ENCODE data around the gene PARD6G. TPM values are rescaled to one million over a fixed set of nuclear protein-coding genes. Genes with fewer than 3 reads are reported as not detected.

The PARD6G gene
- total RNA-seq, 1 donor from 2014 or later = 29.6 TPM

DNA sequence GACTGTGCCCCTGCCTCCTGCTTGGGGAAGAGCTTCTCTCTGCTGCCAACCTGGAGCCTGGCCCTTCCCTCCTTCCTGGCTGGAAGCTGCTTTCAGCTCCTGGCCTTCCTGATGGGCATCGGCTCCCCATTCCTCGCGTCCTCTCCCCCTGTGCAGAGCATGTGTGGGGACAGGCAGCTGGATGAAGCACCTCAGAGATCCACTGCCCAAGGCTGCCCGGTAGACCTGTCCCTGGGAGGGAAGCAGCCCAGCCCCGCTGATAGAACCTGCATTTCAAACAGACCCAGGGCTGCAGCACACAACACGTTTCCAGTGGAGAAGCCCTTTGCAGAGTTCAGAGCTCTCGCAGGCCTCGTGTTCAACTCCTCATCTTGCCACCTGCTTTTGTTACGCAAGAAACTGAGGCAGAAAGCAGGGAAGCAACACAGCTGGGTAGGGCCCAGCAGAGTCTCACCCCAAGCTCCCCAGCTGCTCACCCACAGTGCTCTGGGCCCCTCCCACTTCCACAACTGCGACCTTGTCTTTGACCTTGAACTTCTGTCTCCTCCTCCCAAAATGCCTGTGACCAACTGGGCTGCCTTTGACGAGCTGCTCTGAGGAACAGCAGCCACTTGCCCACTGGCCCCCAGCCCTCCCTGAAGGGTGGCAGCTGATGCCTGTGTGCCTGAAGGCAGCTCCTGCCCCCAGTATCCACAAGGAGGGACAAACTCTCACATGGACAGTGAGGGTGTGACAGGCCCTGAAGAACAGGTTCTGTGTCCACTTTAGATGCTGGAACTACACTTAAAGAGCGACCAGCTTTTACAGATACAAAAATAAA is 65.5 kb downstream of the PARD6G start:
- Histone ChIP-seq H3K36me3 (ENCODE audit: insufficient read depth, low read length) (no peaks in the 10 kb centered on the region), H3K9me3 (ENCODE audit: insufficient read depth, low read depth, low read length) (no peaks in the 10 kb centered on the region), H3K27me3 (ENCODE audit: insufficient read depth, low read length) (no peaks in the 10 kb centered on the region), H3K4me1 (ENCODE audit: insufficient read depth, low read length) (no peaks in the 10 kb centered on the region), H2AFZ (ENCODE audit: low read depth, low read length) (no peak overlapping the region), H3K79me2 (ENCODE audit: insufficient read depth, low read length) (no peaks in the 10 kb centered on the region), H4K20me1 (ENCODE audit: insufficient read depth, low read length) (peaks cover 30% of the 10 kb centered on the region), H3K27ac (ENCODE audit: low read depth, low read length) (no peak overlapping the region), H3K4me3 (ENCODE audit: insufficient read depth, low read depth, low read length) (no peak overlapping the region), H3K9ac (ENCODE audit: low read length) (no peak overlapping the region), H3K4me2 (ENCODE audit: low read length) (no peak overlapping the region)
- DNase-seq (ENCODE audit: low read depth) (no peak), FAIRE-seq (no peak)
- H3K27me3 Mint-ChIP-seq (ENCODE audit: low read depth, unreplicated experiment) = no peaks in the 10 kb centered on the region
- H3K4me3 Mint-ChIP-seq (ENCODE audit: unreplicated experiment) = peak overlapping the region; percentile 60
- H3K36me3 Mint-ChIP-seq (ENCODE audit: low read depth, unreplicated experiment) = peaks cover 3% of the 10 kb centered on the region
- no peak overlapping the region for H3K27ac Mint-ChIP-seq (ENCODE audit: unreplicated experiment)
- TF ChIP-seq EZH2 (IDR thresholded peaks at IDR 0.05; ENCODE audit: insufficient read depth, low read length) = no peak
- peaks cover 10% of the 10 kb centered on the region for H3K4me1 Mint-ChIP-seq (ENCODE audit: low read depth, unreplicated experiment)
- no peaks in the 10 kb centered on the region for H3K9me3 Mint-ChIP-seq (ENCODE audit: unreplicated experiment)

- Mint-ChIP-seq H3K9me3 (ENCODE audit: unreplicated experiment) (no peaks in the 10 kb centered on the region), H3K27me3 (ENCODE audit: low read depth, unreplicated experiment) (no peaks in the 10 kb centered on the region), H3K4me1 (ENCODE audit: low read depth, unreplicated experiment) (peaks cover 10% of the 10 kb centered on the region), H3K36me3 (ENCODE audit: low read depth, unreplicated experiment) (peaks cover 3% of the 10 kb centered on the region), H3K4me3 (ENCODE audit: unreplicated experiment) (no peak overlapping the region), H3K27ac (ENCODE audit: unreplicated experiment) (no peak overlapping the region)
- DNase-seq (ENCODE audit: low read depth) (no peak), FAIRE-seq (no peak)
- Histone ChIP-seq H3K4me1 (ENCODE audit: insufficient read depth, low read length) (no peaks in the 10 kb centered on the region), H3K9ac (ENCODE audit: low read length) (no peak overlapping the region), H3K4me3 (ENCODE audit: insufficient read depth, low read depth, low read length) (no peak overlapping the region), H2AFZ (ENCODE audit: low read depth, low read length) (no peak overlapping the region), H3K9me3 (ENCODE audit: insufficient read depth, low read depth, low read length) (no peaks in the 10 kb centered on the region), H4K20me1 (ENCODE audit: insufficient read depth, low read length) (peaks cover 25% of the 10 kb centered on the region), H3K36me3 (ENCODE audit: insufficient read depth, low read length) (no peaks in the 10 kb centered on the region), H3K27me3 (ENCODE audit: insufficient read depth, low read length) (no peaks in the 10 kb centered on the region), H3K4me2 (ENCODE audit: low read length) (no peak overlapping the region), H3K79me2 (ENCODE audit: insufficient read depth, low read length) (no peaks in the 10 kb centered on the region), H3K27ac (ENCODE audit: low read depth, low read length) (no peak overlapping the region)
- TF ChIP-seq, protein P1, sequence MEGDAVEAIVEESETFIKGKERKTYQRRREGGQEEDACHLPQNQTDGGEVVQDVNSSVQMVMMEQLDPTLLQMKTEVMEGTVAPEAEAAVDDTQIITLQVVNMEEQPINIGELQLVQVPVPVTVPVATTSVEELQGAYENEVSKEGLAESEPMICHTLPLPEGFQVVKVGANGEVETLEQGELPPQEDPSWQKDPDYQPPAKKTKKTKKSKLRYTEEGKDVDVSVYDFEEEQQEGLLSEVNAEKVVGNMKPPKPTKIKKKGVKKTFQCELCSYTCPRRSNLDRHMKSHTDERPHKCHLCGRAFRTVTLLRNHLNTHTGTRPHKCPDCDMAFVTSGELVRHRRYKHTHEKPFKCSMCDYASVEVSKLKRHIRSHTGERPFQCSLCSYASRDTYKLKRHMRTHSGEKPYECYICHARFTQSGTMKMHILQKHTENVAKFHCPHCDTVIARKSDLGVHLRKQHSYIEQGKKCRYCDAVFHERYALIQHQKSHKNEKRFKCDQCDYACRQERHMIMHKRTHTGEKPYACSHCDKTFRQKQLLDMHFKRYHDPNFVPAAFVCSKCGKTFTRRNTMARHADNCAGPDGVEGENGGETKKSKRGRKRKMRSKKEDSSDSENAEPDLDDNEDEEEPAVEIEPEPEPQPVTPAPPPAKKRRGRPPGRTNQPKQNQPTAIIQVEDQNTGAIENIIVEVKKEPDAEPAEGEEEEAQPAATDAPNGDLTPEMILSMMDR (IDR thresholded peaks at IDR 0.05; ENCODE audit: insufficient read depth, low read depth, low read length) = no peak
- no peak for TF ChIP-seq EZH2 (IDR thresholded peaks at IDR 0.05; ENCODE audit: insufficient read depth, low read length)
Observed at GRCh38 chr18:80180778-80181564, 66.3 kb downstream of the PARD6G start.

DNA sequence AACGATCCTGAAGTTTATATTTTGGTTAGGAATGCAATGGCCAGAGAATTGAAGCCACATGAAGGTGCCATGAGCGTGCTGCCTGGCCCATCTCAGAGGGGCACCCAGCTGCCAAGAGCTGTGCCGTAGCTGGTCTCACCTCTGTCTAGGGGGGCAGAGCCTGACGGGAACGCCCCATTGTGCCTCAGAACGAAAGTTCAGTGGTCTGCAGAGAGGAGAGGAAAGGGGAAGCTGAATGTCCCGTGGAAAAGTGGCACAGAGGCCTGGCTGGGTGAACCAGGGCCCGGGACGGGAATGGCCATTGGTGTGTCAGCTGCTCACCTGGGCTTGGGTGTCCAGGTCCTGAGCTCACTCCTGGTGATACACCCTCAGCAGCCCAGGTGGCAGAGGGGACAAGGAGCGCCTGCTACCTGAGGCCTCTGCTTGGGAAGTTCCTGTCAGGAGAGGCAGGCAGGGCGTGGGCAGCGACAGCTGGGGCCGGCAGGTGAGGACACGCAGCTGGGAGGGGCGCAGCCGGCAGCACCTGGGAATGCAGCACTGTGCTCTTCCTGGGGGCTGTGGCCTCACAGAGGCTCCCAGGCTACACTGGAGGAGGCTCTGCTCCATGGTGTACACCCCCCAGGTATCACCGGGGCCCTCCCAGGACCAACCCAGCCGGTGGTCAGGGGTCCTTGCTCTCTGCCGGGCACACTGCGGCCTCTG is 67.3 kb downstream of the PARD6G start:
- Histone ChIP-seq H3K36me3 (ENCODE audit: insufficient read depth, low read length) (no peaks in the 10 kb centered on the region), H3K79me2 (ENCODE audit: insufficient read depth, low read length) (no peaks in the 10 kb centered on the region), H3K9me3 (ENCODE audit: insufficient read depth, low read depth, low read length) (no peaks in the 10 kb centered on the region), H3K4me1 (ENCODE audit: insufficient read depth, low read length) (no peaks in the 10 kb centered on the region), H3K27me3 (ENCODE audit: insufficient read depth, low read length) (no peaks in the 10 kb centered on the region), H2AFZ (ENCODE audit: low read depth, low read length) (no peak overlapping the region), H3K4me2 (ENCODE audit: low read length) (no peak overlapping the region), H3K27ac (ENCODE audit: low read depth, low read length) (no peak overlapping the region), H3K4me3 (ENCODE audit: insufficient read depth, low read depth, low read length) (no peak overlapping the region), H4K20me1 (ENCODE audit: insufficient read depth, low read length) (peaks cover 20% of the 10 kb centered on the region), H3K9ac (ENCODE audit: low read length) (no peak overlapping the region)
- peak overlapping the region; percentile 77 for H3K27ac Mint-ChIP-seq (ENCODE audit: unreplicated experiment)
- H3K27me3 Mint-ChIP-seq (ENCODE audit: low read depth, unreplicated experiment) = no peaks in the 10 kb centered on the region
- H3K36me3 Mint-ChIP-seq (ENCODE audit: low read depth, unreplicated experiment) = peaks cover 7% of the 10 kb centered on the region
- H3K9me3 Mint-ChIP-seq (ENCODE audit: unreplicated experiment) = no peaks in the 10 kb centered on the region
- peaks cover 10% of the 10 kb centered on the region for H3K4me1 Mint-ChIP-seq (ENCODE audit: low read depth, unreplicated experiment)
- TF ChIP-seq, protein P1 (IDR thresholded peaks at IDR 0.05; ENCODE audit: insufficient read depth, low read depth, low read length) = no peak
- no peak for TF ChIP-seq EZH2 (IDR thresholded peaks at IDR 0.05; ENCODE audit: insufficient read depth, low read length)
- H3K4me3 Mint-ChIP-seq (ENCODE audit: unreplicated experiment) = no peak overlapping the region
- no peak for FAIRE-seq
- DNase-seq (ENCODE audit: low read depth) = no peak

Measured in astrocyte (in vitro differentiated cells and primary cell).